Heart left ventricle (tissue), 13 donors: Measurements from ENCODE around the gene C2CD4D.

Experiments used
- CTCF ChIP-seq, 12 donors: fragments of 200-600 bp; sonication (generic) in 4 of 12; IDR thresholded peaks; one replicate each; pipeline versions ENCODE4 v1.5.0 to v1.8.0; 2018 to 2022; ENCODE audit warnings: antibody characterized with exemption in 12 of 12, mild to moderate bottlenecking in 5 of 12
- POLR2A ChIP-seq, 2 donors: fragments of 450-650 bp; IDR thresholded peaks; one replicate each; pipeline ENCODE4 v1.6.1; 2017; ENCODE audit warnings: antibody characterized with exemption in 2 of 2, mild to moderate bottlenecking in 2 of 2, moderate library complexity in 2 of 2
- donor health status: ischemic (EF 13 %, LVEDD 7.1; RV severe dilation, severe dysfunction).
- donor health status: DM: no; HTN: yes; CAD: no.
- donor health status: DM: no; HTN: no; CAD: no.
- donor health status: ischemic (EF 25% LVEDD 6.9; RV normal size, moderate dysfunction).
- donor health status: ischemic (EF 25% LVEDD 5.7; RV mildly dilated, moderate dysfunction).
- donor health status: ischemic (EF 35%, LVEDD 5.7; RV mildly dilated, moderate dysfunction).
- donor health status: nonischemic (EF 11% LVEDD 7.7; RV severe dilation, severe dysfunction).
- donor health status: DM: yes; HTN: yes; CAD: no.
- donor health status: PGD.
- donor health status: ischemic (EF 29% LVEDD 5.4; RV normal size, mild dysfunction).
- donor health status: nonischemic (EF 23%, LVEDD 6.1; RV moderate dilation, normal function).

- TF ChIP-seq CTCF (IDR thresholded peaks at IDR 0.05) (peak in 1 of 12 donors; percentile 10), POLR2A (IDR thresholded peaks at IDR 0.05) (no peak)
Measured at GRCh38 chr1:151881479-151881878, 41.9 kb upstream of the C2CD4D start.
